GM12875 (cell line): ENCODE measurements around the gene WNT9A.
"Not testable (repeated sequence)": the region's sequence is repeated elsewhere in the genome, so short reads cannot be mapped to it uniquely, and the experiment has no call there.

Experiments
- H3K4me3 ChIP-seq: one replicate; pipeline ENCODE4 v1.5.1; 2011; ENCODE audit warnings: low read depth, low read length, control low read depth
- TF ChIP-seq, protein P1 (sequence below): IDR thresholded peaks from 2 replicates; pipeline ENCODE4 v1.5.1; 2011; ENCODE audit warnings: low read depth, mild to moderate bottlenecking, control low read depth, inconsistent platforms, low read length, moderate library complexity, borderline replicate concordance; ENCODE audit not compliant: insufficient read depth

Gene WNT9A

DNA sequence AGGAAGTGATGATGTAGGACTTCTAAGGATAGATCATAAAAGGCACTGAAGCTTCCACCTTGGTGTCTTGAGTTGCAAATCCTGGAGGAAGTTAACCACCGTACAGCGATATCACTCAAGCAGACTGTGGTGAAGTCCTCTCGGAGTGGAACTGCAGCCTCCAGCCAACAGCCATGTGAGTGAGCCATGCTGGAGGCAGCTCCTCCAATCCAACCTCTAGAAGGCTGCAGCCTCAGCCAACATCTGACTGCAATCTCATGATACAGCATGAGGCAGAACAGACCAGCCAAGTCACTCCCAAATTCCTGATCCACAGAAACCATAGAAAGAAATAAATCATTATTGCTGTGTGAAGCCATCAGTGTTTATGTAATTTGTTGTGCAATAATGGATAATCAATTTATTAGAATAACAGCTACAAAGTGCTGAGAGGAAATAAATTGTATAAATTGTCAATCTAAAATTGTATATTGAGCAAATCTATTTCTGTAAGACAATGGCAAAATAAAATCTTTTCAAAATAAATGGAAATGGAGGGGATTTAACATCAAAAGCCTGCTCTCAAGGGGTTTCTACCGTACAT is 67.3 kb downstream of the WNT9A start:
- no peak overlapping the region for H3K4me3 ChIP-seq
- TF ChIP-seq, protein P1, sequence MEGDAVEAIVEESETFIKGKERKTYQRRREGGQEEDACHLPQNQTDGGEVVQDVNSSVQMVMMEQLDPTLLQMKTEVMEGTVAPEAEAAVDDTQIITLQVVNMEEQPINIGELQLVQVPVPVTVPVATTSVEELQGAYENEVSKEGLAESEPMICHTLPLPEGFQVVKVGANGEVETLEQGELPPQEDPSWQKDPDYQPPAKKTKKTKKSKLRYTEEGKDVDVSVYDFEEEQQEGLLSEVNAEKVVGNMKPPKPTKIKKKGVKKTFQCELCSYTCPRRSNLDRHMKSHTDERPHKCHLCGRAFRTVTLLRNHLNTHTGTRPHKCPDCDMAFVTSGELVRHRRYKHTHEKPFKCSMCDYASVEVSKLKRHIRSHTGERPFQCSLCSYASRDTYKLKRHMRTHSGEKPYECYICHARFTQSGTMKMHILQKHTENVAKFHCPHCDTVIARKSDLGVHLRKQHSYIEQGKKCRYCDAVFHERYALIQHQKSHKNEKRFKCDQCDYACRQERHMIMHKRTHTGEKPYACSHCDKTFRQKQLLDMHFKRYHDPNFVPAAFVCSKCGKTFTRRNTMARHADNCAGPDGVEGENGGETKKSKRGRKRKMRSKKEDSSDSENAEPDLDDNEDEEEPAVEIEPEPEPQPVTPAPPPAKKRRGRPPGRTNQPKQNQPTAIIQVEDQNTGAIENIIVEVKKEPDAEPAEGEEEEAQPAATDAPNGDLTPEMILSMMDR = no peak

DNA sequence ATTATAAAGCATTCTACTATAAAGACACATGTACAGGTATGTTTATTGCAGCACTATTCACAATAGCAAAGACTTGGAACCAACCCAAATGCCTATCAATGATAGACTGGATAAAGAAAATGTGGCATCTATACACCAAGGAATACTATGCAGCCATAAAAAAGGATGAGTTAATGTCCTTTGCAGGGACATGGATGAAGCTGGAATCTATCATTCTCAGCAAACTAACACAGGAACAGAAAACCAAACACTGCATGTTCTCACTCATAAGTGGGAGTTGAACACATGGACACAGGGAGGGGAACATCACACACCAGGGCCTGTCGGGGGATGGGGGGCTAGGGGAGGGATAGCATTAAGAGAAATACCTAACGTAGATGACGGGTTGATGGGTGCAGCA is 69.9 kb downstream of the WNT9A start:
- not testable (repeated sequence) for H3K4me3 ChIP-seq

DNA sequence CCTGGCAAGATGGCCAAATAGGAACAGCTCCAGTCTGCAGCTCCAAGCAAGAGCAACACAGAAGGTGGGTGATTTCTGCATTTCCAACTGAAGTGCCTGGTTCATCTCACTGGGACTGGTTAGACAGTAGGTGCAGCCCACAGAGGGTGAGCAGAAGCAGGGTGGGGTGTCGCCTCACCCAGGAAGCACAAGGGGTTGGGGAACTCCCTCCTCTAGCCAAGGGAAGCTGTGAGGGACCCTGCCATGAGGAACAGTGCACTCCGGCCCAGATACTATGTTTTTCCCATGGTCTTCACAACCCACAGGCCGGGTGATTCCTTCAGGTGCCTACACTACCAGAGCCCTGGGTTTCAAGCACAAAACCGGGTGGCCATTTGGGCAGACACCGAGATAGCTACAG is 75.8 kb downstream of the WNT9A start:
- not testable (repeated sequence) for H3K4me3 ChIP-seq

DNA sequence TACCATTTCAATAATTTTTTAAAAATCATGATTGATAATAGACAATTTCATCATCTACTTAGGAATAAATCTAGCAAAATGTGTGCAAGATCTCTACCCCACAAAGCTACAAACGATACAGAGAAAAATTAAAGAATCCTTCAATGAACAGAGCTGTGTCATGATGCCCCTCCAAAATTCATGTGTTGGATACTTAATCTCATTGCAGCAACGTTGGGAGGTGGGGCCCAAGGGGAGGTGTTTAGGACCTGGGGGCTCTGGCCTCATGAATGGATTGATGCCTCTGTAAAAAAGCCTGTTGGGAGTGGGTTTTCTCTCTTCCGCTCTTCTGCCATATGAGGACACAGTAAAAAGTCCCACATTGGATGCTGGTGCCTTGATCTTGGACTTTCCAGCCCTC is 77.4 kb downstream of the WNT9A start:
- no peak overlapping the region for H3K4me3 ChIP-seq
- TF ChIP-seq, protein P1 = no peak

DNA sequence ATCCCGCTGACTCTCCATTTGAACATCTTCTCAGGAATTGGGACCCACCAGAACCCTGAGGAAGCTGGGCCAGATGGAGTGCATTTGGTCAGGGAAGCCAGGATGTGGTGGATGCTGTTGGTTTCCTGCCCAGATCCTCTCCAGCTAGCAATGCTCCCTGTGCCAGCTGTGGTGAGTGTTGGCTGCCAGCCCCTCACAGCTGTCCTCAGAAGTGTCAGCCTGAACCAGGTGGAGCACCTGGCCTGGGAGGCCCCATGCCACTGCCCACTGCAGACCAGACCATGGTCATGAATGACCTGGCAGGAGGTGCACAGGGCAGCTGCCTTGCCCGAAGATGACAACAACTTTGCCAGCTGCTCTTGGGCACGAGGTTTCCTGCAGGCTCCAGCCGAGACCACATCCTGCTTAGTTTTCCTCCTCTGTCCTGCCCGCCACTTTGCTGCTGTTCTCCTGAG is 77.9 kb downstream of the WNT9A start:
- H3K4me3 ChIP-seq = no peak overlapping the region
- TF ChIP-seq, protein P1 = no peak

DNA sequence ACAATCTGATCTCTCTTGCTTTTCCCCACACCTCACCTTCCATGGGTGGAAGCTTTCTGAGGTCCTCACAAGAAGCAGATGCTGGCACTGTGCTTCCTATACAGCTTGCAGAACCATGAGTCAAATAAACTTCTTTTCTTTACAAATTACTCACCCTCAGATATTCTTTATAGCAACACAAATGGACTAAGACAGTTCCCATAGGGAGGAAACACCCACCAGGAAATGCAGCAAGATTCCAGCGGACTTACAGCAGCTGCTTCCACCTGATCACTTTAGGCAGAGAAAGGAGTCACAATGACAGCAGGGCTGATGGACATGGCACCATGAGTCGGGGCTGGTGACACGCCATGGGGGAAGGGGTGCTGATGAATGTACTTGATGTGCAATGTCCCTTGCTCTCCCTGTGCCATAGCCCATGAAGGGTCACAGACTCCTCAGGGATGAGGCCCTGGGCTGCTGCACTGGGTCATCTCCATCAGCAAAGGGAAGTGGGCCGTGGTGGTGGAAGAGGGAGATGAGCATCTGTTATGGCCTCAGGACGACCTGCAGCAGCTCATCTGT is 78.4 kb downstream of the WNT9A start:
- no peak overlapping the region for H3K4me3 ChIP-seq

More for the DNA sequence above, 78.4 kb downstream of the WNT9A start:
- TF ChIP-seq, protein P1 = no peak
